Panc1 (cell line): ENCODE measurements around the gene P2RX2. TPM values are rescaled to one million over a fixed set of nuclear protein-coding genes. Genes with fewer than 3 reads are reported as not detected.

Experiments used
- ATAC-seq: fragments of 200-7000 bp; cut with Tn5 transposase; 2 replicates; pipeline ENCODE4 v1.9.1; 2020; ENCODE audit warnings: mild to moderate bottlenecking, moderate library complexity
- BruUV-seq: library from RNA; stranded (reverse); fragments of 400-500 nt; replicated peaks from 2 replicates; lab custom pipeline; 2021; lab: Mats Ljungman, UMichigan
- CTCF ChIA-PET: fragments of 300-600 bp; sonication (Branson Sonifier 250); formaldehyde crosslinking; loops from one replicate; lab custom pipeline; 2022; ENCODE audit warnings: antibody characterized with exemption; lab: Charles Lee
- POLR2A ChIA-PET: fragments of 300-600 bp; sonication (Branson Sonifier 250); formaldehyde crosslinking; loops from one replicate; lab custom pipeline; 2022; ENCODE audit warnings: antibody characterized with exemption; lab: Charles Lee
- DNase-seq: peaks from one replicate; pipeline ENCODE4 v3.0.0-alpha.2; 2010; ENCODE audit warnings: low read depth, low spot score
- H3K27ac ChIP-seq: 2 replicates; pipeline ENCODE4 v1.5.1; 2011; ENCODE audit warnings: mild to moderate bottlenecking, low read length, inconsistent platforms
- H3K27me3 ChIP-seq: fragments of 200-500 bp; sonication (Bioruptor generic); 2 replicates; pipeline ENCODE4 v1.6.0; 2014; ENCODE audit warnings: low read length, inconsistent platforms; ENCODE audit not compliant: control insufficient read depth, insufficient read depth
- H3K36me3 ChIP-seq: fragments of 200-500 bp; sonication (Bioruptor generic); 2 replicates; pipeline ENCODE4 v1.5.1; 2014; ENCODE audit warnings: inconsistent platforms, mild to moderate bottlenecking, low read length, moderate library complexity; ENCODE audit not compliant: control insufficient read depth, insufficient read depth
- H3K4me1 ChIP-seq: 2 replicates; pipeline ENCODE4 v1.5.1; 2011; ENCODE audit warnings: inconsistent platforms, mild to moderate bottlenecking, low read length, moderate library complexity; ENCODE audit not compliant: control insufficient read depth, insufficient read depth
- H3K4me3 ChIP-seq, 2 experiments: 2 replicates each; pipeline ENCODE4 v1.5.1; 2011 to 2012; ENCODE audit warnings: low read depth in 2 of 2, low read length in 2 of 2, mild to moderate bottlenecking in 2 of 2, inconsistent platforms in 1 of 2, moderate library complexity in 1 of 2
- H3K9me3 ChIP-seq: fragments of 200-500 bp; sonication (Bioruptor generic); 2 replicates; pipeline ENCODE4 v1.5.1; 2014; ENCODE audit warnings: low read depth, mild to moderate bottlenecking, inconsistent platforms, low read length, moderate library complexity; ENCODE audit not compliant: control insufficient read depth, insufficient read depth
- POLR2AphosphoS5 ChIP-seq: IDR thresholded peaks from 2 replicates; pipeline ENCODE4 v1.6.1; 2012; ENCODE audit warnings: mild to moderate bottlenecking, low read depth, low read length, moderate library complexity
- SIN3A ChIP-seq: IDR thresholded peaks from 2 replicates; pipeline ENCODE4 v1.6.1; 2012; ENCODE audit warnings: low read depth, mild to moderate bottlenecking, low read length, moderate library complexity, borderline replicate concordance; ENCODE audit not compliant: insufficient read depth
- TCF7L2 ChIP-seq: IDR thresholded peaks from 2 replicates; pipeline ENCODE4 v1.6.1; 2011; ENCODE audit warnings: mild to moderate bottlenecking, low read depth, low read length, inconsistent platforms
- in situ Hi-C: cut with HindIII; loops from 2 replicates; pipeline ENCODE4 v1.10.0; 2016; ENCODE audit warnings: low sequenced_read_pairs, low pct_unique_long_range_greater_than_20kb
- intact Hi-C: fragments of 100-400 bp; cut with micrococcal nuclease; formaldehyde crosslinking; loops from one replicate; pipeline ENCODE4 v1.10.0; 2022; ENCODE audit not compliant: unreplicated experiment
- total RNA-seq: library from RNA; stranded (reverse); gene quantifications from one replicate; pipeline ENCODE4 v1.2.1, GENCODE V29; 2021; ENCODE audit not compliant: unreplicated experiment
- TF ChIP-seq, protein P1 (sequence below): fragments of 450-650 bp; IDR thresholded peaks from 2 replicates; pipeline ENCODE4 v1.5.1; 2017; ENCODE audit warnings: mild to moderate bottlenecking
- TF ChIP-seq, protein P2 (sequence below), 2 experiments: IDR thresholded peaks; 2 replicates each; pipeline ENCODE4 v1.6.1; 2011 to 2012; ENCODE audit warnings: low read depth in 2 of 2, control low read depth in 1 of 2, low read length in 1 of 2, mild to moderate bottlenecking in 1 of 2, moderate library complexity in 1 of 2; ENCODE audit not compliant: insufficient read depth in 1 of 2

P2RX2 gene
- total RNA-seq, 1 experiment from 2014 or later, result 1.2 TPM

DNA sequence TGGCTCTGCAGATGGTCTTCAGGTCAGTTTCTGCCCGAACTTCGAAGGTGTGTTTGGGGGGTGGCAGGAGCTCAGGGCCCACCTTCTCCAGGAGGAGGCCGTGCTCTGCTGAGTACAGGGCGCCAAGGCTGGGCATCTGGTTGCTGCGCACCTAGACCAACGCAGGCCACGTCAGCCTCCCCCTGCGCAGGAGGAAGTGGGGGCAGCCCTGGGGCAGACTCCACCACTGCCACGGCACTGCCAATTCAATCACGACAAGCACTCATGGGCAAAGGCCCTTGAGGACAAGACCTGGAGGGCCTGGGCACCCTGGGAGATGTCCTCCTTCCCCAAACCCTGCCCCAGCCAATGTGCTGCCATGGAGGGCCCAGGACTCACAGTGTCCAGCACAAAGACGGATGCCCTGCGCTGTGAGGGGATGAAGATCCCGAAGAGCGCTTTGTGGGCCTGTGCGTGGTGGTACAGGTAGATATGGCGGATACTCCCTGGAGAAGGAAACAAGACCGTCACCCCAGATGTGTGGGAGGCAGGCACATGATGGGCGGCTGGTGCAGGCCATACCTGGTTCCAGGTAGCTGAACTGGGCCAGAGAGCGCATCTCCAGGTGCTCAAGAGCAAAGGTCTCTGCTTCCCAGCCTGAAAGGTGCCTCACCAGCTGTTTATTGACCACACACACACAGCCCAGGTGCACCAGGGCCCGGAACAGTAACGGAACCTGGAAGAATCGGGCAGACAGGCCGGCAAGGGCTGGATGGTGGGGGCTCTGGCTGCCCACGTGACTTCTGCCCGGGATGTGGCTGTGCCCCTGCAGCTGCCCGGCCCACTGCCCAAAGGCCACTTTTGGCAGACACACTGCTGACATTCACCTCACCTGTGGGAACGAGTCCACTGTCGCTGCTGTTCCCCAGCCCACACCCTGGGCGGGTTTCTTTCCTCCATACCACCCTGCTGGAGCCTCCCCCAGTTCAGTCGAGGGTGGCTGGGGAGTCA is 24.6 kb downstream of the P2RX2 start:
- ATAC-seq, result no peak
- intact Hi-C loops (no loop called here), in situ Hi-C loops (no loop called here)
- TF ChIP-seq, protein P1, sequence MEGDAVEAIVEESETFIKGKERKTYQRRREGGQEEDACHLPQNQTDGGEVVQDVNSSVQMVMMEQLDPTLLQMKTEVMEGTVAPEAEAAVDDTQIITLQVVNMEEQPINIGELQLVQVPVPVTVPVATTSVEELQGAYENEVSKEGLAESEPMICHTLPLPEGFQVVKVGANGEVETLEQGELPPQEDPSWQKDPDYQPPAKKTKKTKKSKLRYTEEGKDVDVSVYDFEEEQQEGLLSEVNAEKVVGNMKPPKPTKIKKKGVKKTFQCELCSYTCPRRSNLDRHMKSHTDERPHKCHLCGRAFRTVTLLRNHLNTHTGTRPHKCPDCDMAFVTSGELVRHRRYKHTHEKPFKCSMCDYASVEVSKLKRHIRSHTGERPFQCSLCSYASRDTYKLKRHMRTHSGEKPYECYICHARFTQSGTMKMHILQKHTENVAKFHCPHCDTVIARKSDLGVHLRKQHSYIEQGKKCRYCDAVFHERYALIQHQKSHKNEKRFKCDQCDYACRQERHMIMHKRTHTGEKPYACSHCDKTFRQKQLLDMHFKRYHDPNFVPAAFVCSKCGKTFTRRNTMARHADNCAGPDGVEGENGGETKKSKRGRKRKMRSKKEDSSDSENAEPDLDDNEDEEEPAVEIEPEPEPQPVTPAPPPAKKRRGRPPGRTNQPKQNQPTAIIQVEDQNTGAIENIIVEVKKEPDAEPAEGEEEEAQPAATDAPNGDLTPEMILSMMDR, result no peak
- TF ChIP-seq, protein P2, sequence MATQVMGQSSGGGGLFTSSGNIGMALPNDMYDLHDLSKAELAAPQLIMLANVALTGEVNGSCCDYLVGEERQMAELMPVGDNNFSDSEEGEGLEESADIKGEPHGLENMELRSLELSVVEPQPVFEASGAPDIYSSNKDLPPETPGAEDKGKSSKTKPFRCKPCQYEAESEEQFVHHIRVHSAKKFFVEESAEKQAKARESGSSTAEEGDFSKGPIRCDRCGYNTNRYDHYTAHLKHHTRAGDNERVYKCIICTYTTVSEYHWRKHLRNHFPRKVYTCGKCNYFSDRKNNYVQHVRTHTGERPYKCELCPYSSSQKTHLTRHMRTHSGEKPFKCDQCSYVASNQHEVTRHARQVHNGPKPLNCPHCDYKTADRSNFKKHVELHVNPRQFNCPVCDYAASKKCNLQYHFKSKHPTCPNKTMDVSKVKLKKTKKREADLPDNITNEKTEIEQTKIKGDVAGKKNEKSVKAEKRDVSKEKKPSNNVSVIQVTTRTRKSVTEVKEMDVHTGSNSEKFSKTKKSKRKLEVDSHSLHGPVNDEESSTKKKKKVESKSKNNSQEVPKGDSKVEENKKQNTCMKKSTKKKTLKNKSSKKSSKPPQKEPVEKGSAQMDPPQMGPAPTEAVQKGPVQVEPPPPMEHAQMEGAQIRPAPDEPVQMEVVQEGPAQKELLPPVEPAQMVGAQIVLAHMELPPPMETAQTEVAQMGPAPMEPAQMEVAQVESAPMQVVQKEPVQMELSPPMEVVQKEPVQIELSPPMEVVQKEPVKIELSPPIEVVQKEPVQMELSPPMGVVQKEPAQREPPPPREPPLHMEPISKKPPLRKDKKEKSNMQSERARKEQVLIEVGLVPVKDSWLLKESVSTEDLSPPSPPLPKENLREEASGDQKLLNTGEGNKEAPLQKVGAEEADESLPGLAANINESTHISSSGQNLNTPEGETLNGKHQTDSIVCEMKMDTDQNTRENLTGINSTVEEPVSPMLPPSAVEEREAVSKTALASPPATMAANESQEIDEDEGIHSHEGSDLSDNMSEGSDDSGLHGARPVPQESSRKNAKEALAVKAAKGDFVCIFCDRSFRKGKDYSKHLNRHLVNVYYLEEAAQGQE (IDR thresholded peaks at IDR 0.05; ENCODE audit: insufficient read depth in 1 of 2, low read depth in 2 of 2, low read length in 1 of 2), result no peak
- no TSS peak for BruUV-seq
- Histone ChIP-seq H3K36me3 (no peaks in the 10 kb centered on the region; the same call in 1 of the 2 replicates), H3K27ac (no peak overlapping the region), H3K4me1 (no peaks in the 10 kb centered on the region), H3K9me3 (no peaks in the 10 kb centered on the region), H3K27me3 (no peaks in the 10 kb centered on the region), H3K4me3 (no peak overlapping the region)
- DNase-seq, result no peak
- POLR2A ChIA-PET, result no interaction called here
- CTCF ChIA-PET, result no interaction called here

DNA sequence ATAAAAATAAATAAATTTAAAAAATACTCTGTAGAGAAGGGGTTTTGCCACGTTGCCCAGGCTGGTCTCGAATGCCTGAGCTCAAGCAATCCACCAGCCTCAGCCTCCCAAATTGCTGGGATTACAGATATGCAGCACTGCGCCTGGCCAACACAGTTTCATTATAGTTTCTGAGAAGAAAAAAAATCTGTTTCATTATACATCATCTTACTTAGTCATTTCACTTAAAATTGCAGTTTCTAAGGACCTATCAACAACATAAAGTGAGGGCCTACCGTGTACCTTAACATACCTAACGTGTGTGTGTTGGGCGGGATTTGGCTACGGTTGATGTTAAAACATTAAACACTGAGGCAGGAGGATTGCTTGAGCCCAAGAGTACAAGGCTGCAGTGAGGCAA is 28.3 kb downstream of the P2RX2 start:
- Histone ChIP-seq H3K27ac (no peak overlapping the region), H3K4me3 (no peak overlapping the region), H3K4me1 (no peaks in the 10 kb centered on the region), H3K9me3 (no peaks in the 10 kb centered on the region), H3K27me3 (no peaks in the 10 kb centered on the region), H3K36me3 (no peaks in the 10 kb centered on the region; the same call in 1 of the 2 replicates)
- DNase-seq (no peak), ATAC-seq (no peak)
- in situ Hi-C loops (no loop called here), intact Hi-C loops (no loop called here)
- POLR2A ChIA-PET, result no interaction called here
- BruUV-seq, result no TSS peak
- TF ChIP-seq TCF7L2 (no peak), SIN3A (no peak), POLR2AphosphoS5 (no peak)
- TF ChIP-seq, protein P1, result no peak
- TF ChIP-seq, protein P2 (IDR thresholded peaks at IDR 0.05; ENCODE audit: insufficient read depth in 1 of 2, low read depth in 2 of 2, low read length in 1 of 2), result no peak
- CTCF ChIA-PET, result no interaction called here
